Right ventricle myocardium inferior (tissue), 1 donor: ENCODE data around the gene GOLIM4. TPM values are rescaled to one million over a fixed set of nuclear protein-coding genes. Genes with fewer than 3 reads are reported as not detected.
"Not testable (repeated sequence)": the region's sequence is repeated elsewhere in the genome, so short reads cannot be mapped to it uniquely, and the experiment has no call there.

Experiments used
- ATAC-seq: fragments of 200-7000 bp; cut with Tn5 transposase; one replicate; pipeline ENCODE4 v1.9.1; 2020; ENCODE audit warnings: mild to moderate bottlenecking, moderate library complexity
- DNase-seq: peaks from one replicate; pipeline ENCODE4 v3.0.0; 2021; ENCODE audit errors: missing footprints
- intact Hi-C: fragments of 100-400 bp; cut with DNase I; formaldehyde crosslinking; loops from one replicate; pipeline ENCODE4 v1.11.0; 2022
- total RNA-seq: library from RNA; stranded (reverse); fragmentation: NEBNext Ultra II Directional; extraction: Animal tissue kit (Norgen Biotek cat#: 25700); gene quantifications from one replicate; pipeline ENCODE4 v1.2.1, GENCODE V29; 2021
- donor health status: DM: no; HTN: yes; CAD: no; lungs with severe emphysema.

GOLIM4 gene
- total RNA-seq, 1 donor from 2014 or later = 57.3 TPM

- ATAC-seq, DNase-seq, intact Hi-C loops: not testable (repeated sequence)
Observed at GRCh38 chr3:168056398-168057230, 39.1 kb downstream of the GOLIM4 start.

DNA sequence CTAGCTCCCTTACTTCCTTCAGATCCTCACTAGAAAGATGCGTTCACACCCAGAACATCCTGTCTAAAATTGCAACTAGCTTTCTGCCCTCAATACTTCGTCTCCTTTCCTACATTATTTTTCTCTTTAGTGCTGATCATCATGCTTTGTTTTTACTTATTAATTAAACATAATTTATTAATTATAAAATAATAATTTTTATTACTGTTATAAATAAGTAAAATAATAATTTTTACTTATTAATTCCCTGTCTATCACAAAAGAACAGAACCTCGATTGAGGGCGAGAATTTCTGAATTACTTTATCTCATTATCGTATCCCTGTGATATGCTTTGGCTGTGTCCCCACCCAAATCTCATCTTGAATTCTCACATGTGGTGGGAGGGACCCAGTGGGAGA is 41.3 kb downstream of the GOLIM4 start:
- ATAC-seq = no peak
- DNase-seq = no peak
- intact Hi-C loops = no loop called here

DNA sequence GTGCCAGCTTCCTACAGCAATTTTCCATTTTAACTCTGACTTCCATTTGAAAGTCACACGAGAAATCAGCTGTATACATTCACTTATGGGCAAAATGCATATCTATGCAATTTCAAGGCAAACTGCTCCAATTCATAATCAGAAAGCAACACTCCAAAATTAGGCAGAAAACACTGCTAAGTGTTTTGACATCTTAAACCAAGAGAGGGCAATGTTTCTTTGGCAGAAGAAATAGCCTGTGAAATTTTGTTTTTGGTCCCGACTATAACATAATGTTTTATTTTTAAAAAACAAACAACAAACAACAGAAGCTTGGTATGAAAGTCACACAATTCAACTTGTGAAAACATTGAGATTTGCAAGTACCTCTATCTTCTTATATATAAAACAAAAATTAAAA is 42.6 kb downstream of the GOLIM4 start:
- intact Hi-C loops = loop anchor here (2.0 kb wide), 1 partner anchor 42 kb away; the partner anchor contains the start of gene GOLIM4
- DNase-seq (no peak), ATAC-seq (no peak)

DNA sequence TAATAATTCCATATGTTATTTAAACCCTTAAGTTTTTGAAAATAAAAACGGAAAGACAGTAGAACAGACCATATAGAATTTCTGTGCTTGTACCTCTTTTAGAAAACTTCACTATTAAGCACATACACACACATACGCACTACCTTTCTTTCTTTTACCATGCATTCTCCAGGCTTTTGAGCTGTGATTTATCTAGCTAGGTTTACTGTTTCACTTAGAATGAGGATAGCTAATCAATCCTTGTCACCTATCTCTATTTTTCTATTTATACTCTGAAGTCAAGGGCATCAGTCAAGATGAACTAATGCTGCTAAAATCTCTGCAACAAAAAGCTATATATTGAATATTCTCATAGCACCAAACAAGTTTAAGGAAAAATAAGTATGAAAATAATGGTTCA is 43.2 kb downstream of the GOLIM4 start:
- ATAC-seq (no peak), DNase-seq (no peak)
- intact Hi-C loops = loop anchor here (2.0 kb wide), 1 partner anchor 42 kb away; the partner anchor contains the start of gene GOLIM4

GRCh38 chr3:168051531-168052471 is 43.9 kb downstream of the GOLIM4 start:
- ATAC-seq (peak; percentile 38), DNase-seq (no peak)
- intact Hi-C loops = loop anchor here (2.0 kb wide), 1 partner anchor 43 kb away; the partner anchor contains the start of gene GOLIM4

GRCh38 chr3:168051070-168051469 is 44.7 kb downstream of the GOLIM4 start:
- intact Hi-C loops = no loop called here
- no peak for ATAC-seq
- no peak for DNase-seq

DNA sequence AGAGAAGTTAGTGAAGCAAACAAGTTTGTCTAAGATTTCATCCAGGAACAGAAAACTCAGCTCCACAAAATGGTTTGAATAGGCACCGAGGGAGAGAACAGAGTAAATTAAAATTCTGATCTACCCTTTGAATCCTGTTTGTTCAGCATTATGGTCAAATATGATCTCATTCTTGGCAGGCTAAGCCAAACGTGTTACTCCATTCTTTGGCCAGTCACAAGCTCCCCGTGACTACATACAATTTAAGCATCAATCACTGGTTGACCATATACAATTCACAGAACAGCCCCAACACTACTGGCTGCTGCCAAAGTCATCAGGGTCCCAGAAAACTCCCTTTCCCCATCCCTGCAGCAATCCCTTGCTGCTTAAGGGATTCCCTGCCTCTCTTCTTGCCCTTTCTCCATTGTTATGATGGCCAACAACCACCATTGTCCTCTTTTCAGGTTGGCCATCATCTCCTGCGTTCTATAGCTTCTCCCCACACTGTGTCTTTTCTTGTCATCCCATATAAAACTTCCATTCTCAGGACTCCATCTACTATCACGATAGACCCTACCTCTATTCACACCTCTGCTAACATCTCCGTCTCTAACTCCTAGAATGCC is 46.3 kb downstream of the GOLIM4 start:
- intact Hi-C loops = loop anchor here (10.0 kb wide), 1 partner anchor 795 kb away; no protein-coding TSS in a partner anchor
- ATAC-seq (peak; percentile 35), DNase-seq (no peak)

- DNase-seq (no peak), ATAC-seq (peak; percentile 23)
- intact Hi-C loops = loop anchor here (10.0 kb wide), 1 partner anchor 796 kb away; no protein-coding TSS in a partner anchor
Observed at GRCh38 chr3:168048414-168049330, 47.1 kb downstream of the GOLIM4 start.

DNA sequence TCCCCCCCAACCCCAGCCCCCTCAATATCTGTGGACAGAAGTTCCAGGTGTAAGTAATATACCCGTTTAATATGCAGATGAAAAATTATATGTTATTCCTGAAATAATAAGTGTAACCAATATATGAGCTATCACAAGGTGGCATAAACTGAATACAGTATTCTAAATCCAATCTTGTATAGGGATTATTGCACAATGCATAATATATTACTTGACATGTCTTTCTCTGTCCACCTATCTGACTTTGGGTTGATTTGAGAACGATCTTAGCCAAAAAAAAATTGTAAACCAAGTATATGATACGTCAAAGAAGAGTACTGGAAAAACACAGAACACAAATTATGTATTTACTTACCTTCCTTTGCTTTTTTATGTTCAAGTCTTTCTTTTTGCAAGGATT is 47.8 kb downstream of the GOLIM4 start:
- ATAC-seq (no peak), DNase-seq (no peak)
- intact Hi-C loops = loop anchor here (1.0 to 10.0 kb wide), 3 partner anchors 49 to 797 kb away; no protein-coding TSS in a partner anchor

GRCh38 chr3:168047190-168047795 is 48.4 kb downstream of the GOLIM4 start:
- DNase-seq (no peak), ATAC-seq (peak; percentile 77)
- intact Hi-C loops = loop anchor here (1.0 to 10.0 kb wide), 3 partner anchors 50 to 798 kb away; no protein-coding TSS in a partner anchor

DNA sequence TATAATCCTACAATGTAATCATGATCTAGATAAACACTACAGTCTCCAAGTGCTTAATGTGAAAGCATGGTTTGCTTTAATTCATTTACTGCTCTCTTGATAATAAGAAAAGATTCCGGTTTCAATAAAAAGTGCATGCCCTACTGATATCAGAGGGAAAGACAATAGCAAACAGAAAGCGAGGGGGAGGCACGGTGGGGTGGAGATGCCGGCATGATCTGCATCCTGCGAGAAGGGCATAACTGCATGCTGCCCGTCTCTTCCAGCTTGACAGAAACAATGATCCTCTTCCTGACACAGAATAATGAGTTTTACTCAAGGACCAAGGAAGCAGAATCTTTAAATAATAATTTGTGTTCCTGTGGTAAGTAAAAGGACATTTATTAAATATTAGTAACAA is 51.7 kb downstream of the GOLIM4 start:
- ATAC-seq = no peak
- no peak for DNase-seq
- intact Hi-C loops = loop anchor here (5.0 to 10.0 kb wide), 2 partner anchors 207 to 801 kb away; no protein-coding TSS in a partner anchor

DNA sequence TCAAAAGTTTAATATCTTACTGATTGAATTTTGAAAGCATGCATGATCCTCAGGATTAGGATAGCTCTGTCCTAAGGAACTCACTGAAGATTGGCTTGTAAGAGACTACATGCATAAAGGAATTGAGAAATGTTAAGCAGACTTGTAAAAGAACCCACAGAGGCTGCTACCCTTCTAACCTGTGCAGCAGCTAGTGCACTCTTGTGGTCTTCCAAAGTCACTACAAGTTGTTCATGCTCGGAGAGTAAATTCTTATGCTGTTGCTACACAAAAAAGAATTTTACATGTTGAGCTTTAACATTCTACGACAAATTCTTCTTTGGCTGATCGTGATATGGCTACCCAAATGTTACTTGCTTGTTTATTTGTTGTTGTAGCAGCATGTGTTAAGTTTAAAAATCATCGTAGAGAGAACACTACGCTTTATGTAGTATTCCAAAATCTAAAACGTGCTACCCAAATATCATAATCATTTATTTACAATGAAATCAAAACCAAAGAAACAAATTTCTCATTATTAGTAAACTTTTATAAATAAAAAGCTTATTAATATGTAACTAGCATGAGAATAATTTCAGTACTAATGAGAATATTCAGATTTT is 55.0 kb downstream of the GOLIM4 start:
- intact Hi-C loops = loop anchor here (1.0 to 10.0 kb wide), 3 partner anchors 112 to 804 kb away; no protein-coding TSS in a partner anchor
- no peak for DNase-seq
- peak; percentile 71 for ATAC-seq

DNA sequence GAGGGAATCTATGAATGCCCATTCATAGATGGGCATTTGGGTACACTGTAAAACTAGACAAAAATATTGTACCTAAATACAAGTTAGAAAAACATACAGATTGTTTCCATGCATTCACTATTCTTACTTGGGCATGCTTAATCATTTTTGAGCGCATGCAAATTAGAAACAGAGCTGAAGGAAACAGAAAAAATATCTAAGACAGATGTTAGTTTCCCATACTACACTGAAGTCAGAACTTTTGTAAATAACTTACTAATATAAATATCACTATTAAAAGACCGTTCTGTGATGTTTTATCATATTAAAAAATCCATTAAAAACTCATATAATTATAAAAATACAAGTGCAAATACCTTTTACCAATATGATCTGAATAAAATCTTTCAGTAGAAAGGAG is 58.7 kb downstream of the GOLIM4 start:
- DNase-seq = no peak
- no peak for ATAC-seq
- intact Hi-C loops = no loop called here

- no peak for DNase-seq
- ATAC-seq = no peak
- intact Hi-C loops = no loop called here
Observed at GRCh38 chr3:168036619-168037018, 59.1 kb downstream of the GOLIM4 start.

GRCh38 chr3:168034152-168034928 is 61.4 kb downstream of the GOLIM4 start:
- DNase-seq = no peak
- intact Hi-C loops = no loop called here

DNA sequence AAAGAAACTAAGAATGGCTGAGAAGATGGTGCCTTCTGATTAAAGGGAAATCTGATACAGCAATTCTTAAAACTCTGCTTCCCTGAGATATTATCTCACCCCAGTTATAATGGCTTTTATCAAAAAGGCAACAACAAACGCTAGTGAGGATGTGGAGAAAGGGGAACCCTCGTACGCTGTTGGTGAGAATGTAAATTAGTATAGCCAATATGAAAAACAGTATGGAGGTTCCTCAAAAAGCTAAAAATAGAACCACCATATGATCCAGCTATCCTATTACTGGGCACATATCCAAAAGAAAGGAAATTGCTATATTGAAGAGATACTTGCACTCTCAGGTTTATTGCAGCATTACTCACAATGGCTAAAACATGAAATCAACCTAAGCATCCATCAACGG is 65.1 kb downstream of the GOLIM4 start:
- ATAC-seq (no peak), DNase-seq (no peak)
- intact Hi-C loops = no loop called here

More at GRCh38 chr3:168034152-168034928, 61.4 kb downstream of the GOLIM4 start:
- peak; percentile 69 for ATAC-seq
